Esophagus muscularis mucosa (tissue), 4 donors: Measurements from ENCODE around the gene EIF4E. TPM values are rescaled to one million over a fixed set of nuclear protein-coding genes. Genes with fewer than 3 reads are reported as not detected.
"Not testable (repeated sequence)": the region's sequence is repeated elsewhere in the genome, so short reads cannot be mapped to it uniquely, and the experiment has no call there.

Experiments
- DNase-seq: peaks from one replicate; pipeline ENCODE4 v3.0.0-alpha.2; 2017; ENCODE audit errors: extremely low spot score
- H3K27ac ChIP-seq, 4 donors: fragments of 200-600 bp; sonication (generic); replicated peaks in 1 of 4; 1 replicate in 3 of 4; 2 replicates in 1 of 4; pipeline ENCODE4 v1.5.1; 2016 to 2019; ENCODE audit warnings: mild to moderate bottlenecking in 1 of 4
- H3K27me3 ChIP-seq, 4 donors: fragments of 200-600 bp; sonication (generic); one replicate each; pipeline versions ENCODE4 v1.5.1 to v1.6.0; 2016 to 2019
- H3K36me3 ChIP-seq, 4 donors: fragments of 200-600 bp; sonication (generic); one replicate each; pipeline ENCODE4 v1.5.1; 2016 to 2019
- H3K4me1 ChIP-seq, 4 donors: fragments of 200-600 bp; sonication (generic); one replicate each; pipeline ENCODE4 v1.5.1; 2016 to 2019
- H3K4me3 ChIP-seq, 4 donors: fragments of 200-600 bp; sonication (generic); 1 replicate in 2 of 4; 2 replicates in 2 of 4; pipeline ENCODE4 v1.5.1; 2016 to 2019; ENCODE audit warnings: mild to moderate bottlenecking in 4 of 4, moderate library complexity in 1 of 4
- H3K9me3 ChIP-seq, 4 donors: fragments of 200-600 bp; sonication (generic); 1 replicate in 3 of 4; 2 replicates in 1 of 4; pipeline ENCODE4 v1.5.1; 2016 to 2019
- CTCF ChIP-seq, 3 experiments: fragments of 200-600 bp in 2 of 3; fragments of 450-650 bp in 1 of 3; sonication (generic) in 2 of 3; IDR thresholded peaks; one replicate each; pipeline ENCODE4 v1.5.1; 2017 to 2019; ENCODE audit warnings: antibody characterized with exemption in 3 of 3, mild to moderate bottlenecking in 2 of 3, moderate library complexity in 1 of 3
- EP300 ChIP-seq: sonication (generic); formaldehyde crosslinking; IDR thresholded peaks from one replicate; pipeline ENCODE4 v1.6.1; 2017; ENCODE audit warnings: antibody characterized with exemption
- POLR2A ChIP-seq: fragments of 450-650 bp; IDR thresholded peaks from one replicate; pipeline ENCODE4 v1.6.1; 2017; ENCODE audit warnings: antibody characterized with exemption, moderate library complexity, mild to moderate bottlenecking, low read depth
- POLR2AphosphoS5 ChIP-seq, 2 donors: sonication (generic); formaldehyde crosslinking; IDR thresholded peaks; one replicate each; pipeline ENCODE4 v1.6.1; 2017; ENCODE audit warnings: antibody characterized with exemption in 2 of 2
- WGBS: methylation state at CpG from one replicate; pipeline ENCODE4 v1.1.5; 2018; 5-methylcytosine and 5-hydroxymethylcytosine counted together
- intact Hi-C: fragments of 100-400 bp; cut with DNase I; formaldehyde crosslinking; loops from one replicate; pipeline ENCODE4 v1.15.1; 2023
- total RNA-seq, 4 donors: library from RNA; depleted of rRNA; stranded (reverse); fragments of >200 nt; gene quantifications; one replicate each; pipeline versions ENCODE4 v1.1.0 to v1.2.1, GENCODE V29; 2016

Gene EIF4E
- total RNA-seq, 4 donors from 2014 or later = 67.7 to 84.3 (median 76.5) TPM

GRCh38 chr4:98890702-98891455 lies 38.1 kb downstream of the EIF4E start:
- no peak for DNase-seq
- intact Hi-C loops = no loop called here
- no peaks in the 10 kb centered on the region for H3K27me3 ChIP-seq
- no peak overlapping the region for H3K27ac ChIP-seq
- H3K4me1 ChIP-seq = no peaks in the 10 kb centered on the region
- TF ChIP-seq POLR2AphosphoS5 (IDR thresholded peaks at IDR 0.05) = no peak
- no peak for TF ChIP-seq POLR2A
- no peak for TF ChIP-seq CTCF (IDR thresholded peaks at IDR 0.05)
- no peak for TF ChIP-seq EP300
- no peak overlapping the region for H3K4me3 ChIP-seq
- 91% methylated on average over 6 of the region's 6 CpGs for WGBS
- no peaks in the 10 kb centered on the region for H3K9me3 ChIP-seq
- H3K36me3 ChIP-seq = peaks cover 0 to 61% (median 40%) of the 10 kb centered on the region in 4 donors

- TF ChIP-seq EP300 (no peak), POLR2AphosphoS5 (IDR thresholded peaks at IDR 0.05) (no peak), CTCF (IDR thresholded peaks at IDR 0.05) (no peak), POLR2A (no peak)
- H3K4me3 ChIP-seq = no peak overlapping the region
- no peaks in the 10 kb centered on the region for H3K9me3 ChIP-seq
- no peaks in the 10 kb centered on the region for H3K27me3 ChIP-seq
- peaks cover 25 to 70% (median 50%) of the 10 kb centered on the region in 4 donors for H3K36me3 ChIP-seq
- DNase-seq = no peak
- intact Hi-C loops = no loop called here
- H3K27ac ChIP-seq = no peak overlapping the region
- H3K4me1 ChIP-seq = no peaks in the 10 kb centered on the region
- WGBS = 94% methylated on average over 2 of the region's 2 CpGs
These were observed 41.8 kb downstream of the EIF4E start for GRCh38 chr4:98887145-98887544.

- H3K4me3 ChIP-seq, intact Hi-C loops, H3K4me1 ChIP-seq, H3K9me3 ChIP-seq, H3K27ac ChIP-seq, H3K27me3 ChIP-seq, DNase-seq: not testable (repeated sequence)
- 100% methylated on average over 2 of the region's 2 CpGs for WGBS
- H3K36me3 ChIP-seq = peaks cover 25 to 65% (median 50%) of the 10 kb centered on the region in 4 donors
These were observed 42.6 kb downstream of the EIF4E start for GRCh38 chr4:98886382-98886781.

- H3K9me3 ChIP-seq, H3K4me3 ChIP-seq, H3K4me1 ChIP-seq, H3K27me3 ChIP-seq, H3K27ac ChIP-seq, intact Hi-C loops, DNase-seq: not testable (repeated sequence)
- 96% methylated on average over 4 of the region's 4 CpGs for whole genome bisulfite sequencing
- H3K36me3 ChIP-seq = peaks cover 20 to 42% (median 34%) of the 10 kb centered on the region in 4 donors
These were observed 48.0 kb downstream of the EIF4E start for GRCh38 chr4:98880884-98881283.

GRCh38 chr4:98879515-98879914 lies 49.4 kb downstream of the EIF4E start:
- H3K9me3 ChIP-seq = no peaks in the 10 kb centered on the region
- no peak overlapping the region for H3K27ac ChIP-seq
- H3K4me3 ChIP-seq = no peak overlapping the region
- TF ChIP-seq POLR2A (no peak), POLR2AphosphoS5 (IDR thresholded peaks at IDR 0.05) (no peak), EP300 (no peak), CTCF (IDR thresholded peaks at IDR 0.05) (no peak)
- H3K4me1 ChIP-seq = no peaks in the 10 kb centered on the region
- H3K36me3 ChIP-seq = peaks cover 10 to 29% (median 22%) of the 10 kb centered on the region in 4 donors
- intact Hi-C loops = no loop called here
- no peaks in the 10 kb centered on the region for H3K27me3 ChIP-seq
- DNase-seq = no peak

GRCh38 chr4:98873059-98873458 lies 55.9 kb downstream of the EIF4E start:
- no peaks in the 10 kb centered on the region for H3K4me1 ChIP-seq
- H3K4me3 ChIP-seq = no peak overlapping the region
- no peaks in the 10 kb centered on the region for H3K9me3 ChIP-seq
- peaks cover 0 to 7% (median 2%) of the 10 kb centered on the region in 4 donors for H3K36me3 ChIP-seq
- TF ChIP-seq EP300 (no peak), POLR2A (no peak), CTCF (IDR thresholded peaks at IDR 0.05) (no peak), POLR2AphosphoS5 (IDR thresholded peaks at IDR 0.05) (no peak)
- WGBS = 90% methylated on average over 2 of the region's 2 CpGs
- H3K27ac ChIP-seq = no peak overlapping the region
- intact Hi-C loops = no loop called here
- no peak for DNase-seq
- H3K27me3 ChIP-seq = no peaks in the 10 kb centered on the region

GRCh38 chr4:98872120-98872906 lies 56.6 kb downstream of the EIF4E start:
- H3K27ac ChIP-seq, H3K9me3 ChIP-seq, H3K27me3 ChIP-seq, H3K4me1 ChIP-seq, H3K36me3 ChIP-seq, intact Hi-C loops, DNase-seq, H3K4me3 ChIP-seq: not testable (repeated sequence)
- WGBS = 72% methylated on average over 3 of the region's 3 CpGs
